GM18517 (cell line): ENCODE results near the gene NIM1K.
"Not testable (repeated sequence)": the region's sequence is repeated elsewhere in the genome, so short reads cannot be mapped to it uniquely, and the experiment has no call there.

ENCODE experiments used
- ATAC-seq: cut with Tn5 transposase; IDR thresholded peaks from one replicate; pipeline ENCODE4 v1.9.1; 2021; ENCODE audit warnings: mild to moderate bottlenecking, moderate library complexity; ENCODE audit not compliant: unreplicated experiment

NIM1K gene

GRCh38 chr5:43225649-43226245 lies 33.7 kb downstream of the NIM1K start:
- ATAC-seq = no peak

GRCh38 chr5:43227655-43228054 lies 35.6 kb downstream of the NIM1K start:
- ATAC-seq = no peak

GRCh38 chr5:43230707-43231106 lies 38.7 kb downstream of the NIM1K start:
- ATAC-seq = no peak

- ATAC-seq = no peak
Measured at GRCh38 chr5:43231977-43232376, 40.0 kb downstream of the NIM1K start.

GRCh38 chr5:43232943-43233833 lies 41.2 kb downstream of the NIM1K start:
- no peak for ATAC-seq

- peak; percentile 75 for ATAC-seq
Measured at GRCh38 chr5:43233946-43234345, 41.9 kb downstream of the NIM1K start.

- no peak for ATAC-seq
Measured at GRCh38 chr5:43236653-43237355, 44.8 kb downstream of the NIM1K start.

- no peak for ATAC-seq
Measured at GRCh38 chr5:43242196-43242595, 50.2 kb downstream of the NIM1K start.

- ATAC-seq = no peak
Measured at GRCh38 chr5:43243270-43243669, 51.2 kb downstream of the NIM1K start.

- peak; percentile 84 for ATAC-seq
Measured at GRCh38 chr5:43244823-43245565, 53.0 kb downstream of the NIM1K start.

GRCh38 chr5:43245724-43246385 lies 53.8 kb downstream of the NIM1K start:
- peak; percentile 40 for ATAC-seq

- ATAC-seq = no peak
Measured at GRCh38 chr5:43251754-43252153, 59.7 kb downstream of the NIM1K start.

- no peak for ATAC-seq
Measured at GRCh38 chr5:43255704-43256103, 63.7 kb downstream of the NIM1K start.

- no peak for ATAC-seq
Measured at GRCh38 chr5:43256261-43256966, 64.4 kb downstream of the NIM1K start.

GRCh38 chr5:43258116-43258515 lies 66.1 kb downstream of the NIM1K start:
- ATAC-seq = no peak

- not testable (repeated sequence) for ATAC-seq
Measured at GRCh38 chr5:43262269-43262668, 70.2 kb downstream of the NIM1K start.

GRCh38 chr5:43268188-43268820 lies 76.3 kb downstream of the NIM1K start:
- ATAC-seq = peak; percentile 86

GRCh38 chr5:43270645-43271044 lies 78.6 kb downstream of the NIM1K start:
- ATAC-seq = no peak

- no peak for ATAC-seq
Measured at GRCh38 chr5:43273552-43273951, 81.5 kb downstream of the NIM1K start.
